Activated naive CD4-positive, alpha-beta T cell treated with anti-CD3 and anti-CD28 coated beads, Interleukin-2, amount 50 U/mL, for 72 hours (primary cell): ENCODE measurements around the gene THSD1. TPM values are rescaled to one million over a fixed set of nuclear protein-coding genes. Genes with fewer than 3 reads are reported as not detected.
"Not testable (repeated sequence)": the region's sequence is repeated elsewhere in the genome, so short reads cannot be mapped to it uniquely, and the experiment has no call there.

Source experiments
- ATAC-seq, 2 donors: fragments of 150-1000 bp; cut with Tn5 transposase; 2 replicates each; pipeline ENCODE4 v1.10.0; 2021; ENCODE audit warnings: mild to moderate bottlenecking in 2 of 2, moderate library complexity in 2 of 2
- DNase-seq, 2 donors: peaks; one replicate each; pipeline ENCODE4 v3.0.0; 2021 to 2022; ENCODE audit warnings: low spot score in 2 of 2
- H3K27ac Mint-ChIP-seq, 2 donors: one replicate each; pipeline ENCODE4 v1.8.0; 2022; ENCODE audit warnings: mild to moderate bottlenecking in 2 of 2, mixed read lengths in 2 of 2
- H3K36me3 Mint-ChIP-seq, 2 donors: one replicate each; pipeline ENCODE4 v1.8.0; 2022; ENCODE audit warnings: mixed read lengths in 2 of 2
- H3K9me3 Mint-ChIP-seq, 2 donors: one replicate each; pipeline ENCODE4 v1.8.0; 2022; ENCODE audit warnings: mixed read lengths in 2 of 2
- total RNA-seq, 2 donors: library from RNA; stranded (reverse); gene quantifications; one replicate each; pipeline ENCODE4 v1.2.3, GENCODE V29; 2022

Gene THSD1
- total RNA-seq, 2 donors from 2014 or later: 0.09 to 0.19 TPM

- no peak for DNase-seq
- no peak for ATAC-seq
- H3K9me3 Mint-ChIP-seq: no peaks in the 10 kb centered on the region
- H3K27ac Mint-ChIP-seq: no peak overlapping the region
- H3K36me3 Mint-ChIP-seq: peaks cover 5 to 6% of the 10 kb centered on the region in 2 donors
These were observed 22.3 kb upstream of the THSD1 start for GRCh38 chr13:52428295-52428694.

DNA sequence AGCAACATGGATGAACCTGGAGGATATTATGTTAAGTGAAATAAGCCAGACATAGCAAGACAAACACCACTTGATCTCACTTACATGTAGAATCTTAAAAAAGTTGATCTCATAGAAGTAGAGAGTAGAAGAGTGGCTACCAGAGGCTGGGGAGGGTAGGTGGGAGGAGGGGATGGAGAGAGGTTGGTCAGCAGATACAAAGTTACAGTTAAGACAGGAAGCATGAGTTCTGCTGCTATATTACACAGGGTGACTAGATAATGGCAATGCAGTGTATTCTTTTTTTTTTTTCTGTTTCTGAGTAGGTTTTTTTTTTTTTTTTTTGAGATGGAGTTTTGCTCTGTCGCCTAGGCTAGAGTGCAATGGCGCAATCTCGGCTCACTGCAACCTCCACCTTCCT lies 15.2 kb upstream of the THSD1 start:
- Mint-ChIP-seq H3K36me3 (peaks cover 12 to 14% of the 10 kb centered on the region in 2 donors), H3K9me3 (no peaks in the 10 kb centered on the region), H3K27ac (no peak overlapping the region)
- ATAC-seq: no peak
- no peak for DNase-seq

DNA sequence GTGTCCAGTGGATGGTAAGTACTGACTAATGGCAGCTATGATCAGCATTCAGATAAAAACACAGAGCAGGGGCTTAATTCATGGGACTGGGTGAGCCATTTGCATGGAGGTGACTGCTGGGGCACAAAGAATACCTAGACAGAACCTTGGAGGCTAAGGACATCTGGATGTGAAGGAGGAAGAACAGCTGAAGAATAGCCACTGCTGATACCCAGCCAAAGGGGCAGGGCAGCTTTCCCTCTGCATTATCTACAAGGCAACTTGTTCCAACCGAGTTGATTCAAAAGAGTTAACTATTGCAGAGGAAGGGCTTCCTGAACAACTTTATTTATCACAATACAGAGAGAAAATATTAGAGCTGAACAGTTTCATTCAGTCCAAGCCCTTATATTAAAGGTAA lies 13.1 kb upstream of the THSD1 start:
- no peak for ATAC-seq
- no peak for DNase-seq
- no peaks in the 10 kb centered on the region for H3K9me3 Mint-ChIP-seq

GRCh38 chr13:52414963-52415362 lies 9.0 kb upstream of the THSD1 start:
- Mint-ChIP-seq H3K27ac (peak overlapping the region in 1 of 2 donors; percentile 10), H3K36me3 (peaks cover 4 to 5% of the 10 kb centered on the region in 2 donors), H3K9me3 (no peaks in the 10 kb centered on the region)
- DNase-seq: no peak
- no peak for ATAC-seq

More for the DNA sequence above, 13.1 kb upstream of the THSD1 start:
- peaks cover 10 to 12% of the 10 kb centered on the region in 2 donors for H3K36me3 Mint-ChIP-seq
- H3K27ac Mint-ChIP-seq: no peak overlapping the region

- ATAC-seq (no peak), DNase-seq (no peak)
- H3K9me3 Mint-ChIP-seq: no peaks in the 10 kb centered on the region
- H3K27ac Mint-ChIP-seq: no peak overlapping the region
- peaks cover 0 to 4% of the 10 kb centered on the region in 2 donors for H3K36me3 Mint-ChIP-seq
These were observed 8.1 kb upstream of the THSD1 start for GRCh38 chr13:52414051-52414450.

DNA sequence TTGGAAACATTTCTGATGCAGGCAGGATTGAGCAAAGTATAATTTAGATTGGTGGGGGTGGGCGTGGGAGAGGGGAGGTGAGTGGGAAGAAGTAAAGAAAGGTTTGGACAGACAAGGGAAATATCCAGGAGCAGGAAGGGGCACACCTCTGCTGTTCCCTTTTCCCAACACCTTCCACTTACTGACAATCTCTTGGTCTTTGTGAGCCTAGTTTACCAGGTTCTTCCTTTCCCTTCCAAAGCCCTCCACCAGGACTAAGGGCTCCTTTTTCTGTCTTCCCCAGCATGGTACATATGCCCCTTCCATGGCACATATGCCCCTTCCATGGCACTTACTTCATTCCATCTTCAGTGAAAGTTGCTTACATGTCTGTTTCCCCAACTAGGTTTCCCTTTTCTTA lies 6.2 kb upstream of the THSD1 start:
- DNase-seq (no peak), ATAC-seq (no peak)
- Mint-ChIP-seq H3K36me3 (no peaks in the 10 kb centered on the region), H3K27ac (no peak overlapping the region), H3K9me3 (no peaks in the 10 kb centered on the region)

DNA sequence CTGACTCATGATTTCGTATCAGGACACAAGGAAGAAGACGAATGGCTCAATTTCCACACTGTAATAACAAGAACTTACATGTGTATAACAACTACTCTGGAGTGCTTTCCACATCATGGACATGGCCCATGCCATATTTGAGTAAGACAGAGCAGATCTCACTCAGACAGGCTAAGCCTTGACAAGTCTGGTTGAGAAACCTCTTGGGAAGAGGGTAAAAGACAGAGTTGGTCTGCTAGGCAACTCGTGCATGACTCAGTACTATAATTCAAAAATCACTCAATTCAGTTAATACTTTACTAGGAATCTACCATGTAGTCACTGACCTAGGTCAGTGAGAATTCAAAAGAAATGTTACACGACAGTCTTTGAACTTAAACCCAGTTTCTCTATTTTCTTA lies 5.7 kb upstream of the THSD1 start:
- H3K27ac Mint-ChIP-seq: no peak overlapping the region
- DNase-seq (no peak), ATAC-seq (peak; percentile 58 to 96)
- peaks cover 2 to 3% of the 10 kb centered on the region in 2 donors for H3K36me3 Mint-ChIP-seq
- no peaks in the 10 kb centered on the region for H3K9me3 Mint-ChIP-seq

- ATAC-seq, H3K36me3 Mint-ChIP-seq, DNase-seq, H3K27ac Mint-ChIP-seq, H3K9me3 Mint-ChIP-seq: not testable (repeated sequence)
These were observed 2.2 kb upstream of the THSD1 start for GRCh38 chr13:52408071-52408658.

GRCh38 chr13:52407436-52407835 lies 1.5 kb upstream of the THSD1 start:
- H3K36me3 Mint-ChIP-seq, H3K27ac Mint-ChIP-seq, DNase-seq, ATAC-seq, H3K9me3 Mint-ChIP-seq: not testable (repeated sequence)

DNA sequence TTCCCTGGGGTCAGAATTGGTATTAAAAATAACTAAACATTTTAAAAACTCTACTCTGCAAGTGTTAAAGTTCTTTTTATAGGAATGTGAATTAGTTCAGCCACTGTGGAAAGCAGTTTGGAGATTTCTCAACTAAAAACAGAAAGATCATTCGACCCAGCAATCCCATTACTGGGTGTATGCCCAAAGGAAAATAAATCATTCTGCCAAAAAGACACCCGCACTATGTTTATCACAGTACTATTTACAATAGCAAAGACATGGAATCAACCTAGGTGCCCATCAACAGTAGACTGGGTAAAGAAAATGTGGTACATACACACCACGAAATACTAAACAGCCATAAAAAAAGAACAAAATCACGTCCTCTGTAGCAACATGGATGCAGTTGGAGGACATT lies 657 bp upstream of the THSD1 start:
- Mint-ChIP-seq H3K9me3 (no peaks in the 10 kb centered on the region), H3K36me3 (peaks cover 5 to 6% of the 10 kb centered on the region in 2 donors), H3K27ac (peak overlapping the region in 1 of 2 donors; percentile 44)
- DNase-seq: no peak
- no peak for ATAC-seq

DNA sequence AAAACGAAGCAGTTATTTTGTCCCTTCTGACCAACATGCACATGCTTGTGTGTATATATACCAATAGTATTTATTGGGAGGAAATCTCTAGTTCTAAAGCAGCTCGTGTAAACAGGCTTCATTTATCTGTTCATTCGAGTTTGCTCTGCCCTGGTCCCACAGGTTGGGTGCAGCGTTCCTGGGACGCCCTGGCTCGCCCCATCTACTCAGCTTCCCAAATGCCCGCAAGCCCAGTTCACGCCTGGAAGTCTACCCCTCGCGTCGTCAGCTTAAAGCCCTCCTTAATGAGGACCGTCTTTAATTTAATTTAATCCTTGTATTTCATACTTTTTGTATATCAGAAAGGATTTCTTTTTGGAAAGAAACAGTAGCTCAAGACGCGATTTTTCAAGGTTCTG lies 604 bp downstream of the THSD1 start:
- DNase-seq (no peak), ATAC-seq (no peak)
- no peaks in the 10 kb centered on the region for H3K9me3 Mint-ChIP-seq
- peaks cover 5 to 6% of the 10 kb centered on the region in 2 donors for H3K36me3 Mint-ChIP-seq
- H3K27ac Mint-ChIP-seq: no peak overlapping the region

DNA sequence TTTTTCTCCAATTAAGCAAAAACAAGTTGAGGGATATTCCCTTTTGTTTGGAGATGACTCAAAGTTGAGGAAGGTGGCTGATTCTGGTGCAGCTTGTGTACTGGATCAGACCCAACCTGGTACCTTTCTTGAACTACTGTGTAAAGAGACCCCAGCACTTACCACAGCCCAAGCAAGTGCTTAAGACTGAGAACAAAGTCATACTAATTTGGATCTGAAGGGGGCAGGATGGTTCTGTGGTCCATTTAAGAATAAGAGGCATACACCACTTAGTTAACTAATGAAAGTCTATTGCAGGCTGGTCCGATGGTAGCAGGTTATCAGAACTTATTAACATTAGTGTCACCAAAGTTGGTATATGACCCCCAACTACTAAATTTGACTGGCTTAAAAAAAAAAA lies 6.3 kb downstream of the THSD1 start:
- no peaks in the 10 kb centered on the region for H3K9me3 Mint-ChIP-seq
- H3K27ac Mint-ChIP-seq: no peak overlapping the region
- H3K36me3 Mint-ChIP-seq: no peaks in the 10 kb centered on the region
- ATAC-seq (peak in 1 of 2 donors; percentile 44), DNase-seq (no peak)

GRCh38 chr13:52399046-52399445 lies 6.9 kb downstream of the THSD1 start:
- ATAC-seq (no peak), DNase-seq (no peak)
- Mint-ChIP-seq H3K9me3 (no peaks in the 10 kb centered on the region), H3K27ac (no peak overlapping the region), H3K36me3 (no peaks in the 10 kb centered on the region)

DNA sequence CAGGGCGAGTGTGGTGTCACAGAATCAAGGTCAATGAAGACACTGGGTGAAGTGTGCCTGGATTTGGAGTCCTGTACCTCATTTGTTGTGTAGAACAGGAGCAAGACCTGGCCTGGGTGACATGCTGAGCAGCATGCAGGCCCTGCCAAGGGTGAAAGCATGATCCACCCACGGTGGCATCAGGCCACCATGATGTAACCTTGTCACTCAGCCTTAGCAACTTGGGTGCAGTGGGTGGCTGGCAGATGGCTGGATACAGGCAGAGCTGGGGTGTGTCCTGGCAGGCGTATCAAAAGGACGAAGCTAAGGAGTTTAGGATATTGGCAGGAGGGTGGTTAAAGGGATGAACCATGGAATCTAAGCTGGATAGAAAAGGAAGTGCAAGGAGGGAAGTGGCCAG lies 10.3 kb downstream of the THSD1 start:
- H3K27ac Mint-ChIP-seq: no peak overlapping the region

GRCh38 chr13:52394586-52394985 lies 11.4 kb downstream of the THSD1 start:
- no peak overlapping the region for H3K27ac Mint-ChIP-seq
- DNase-seq (no peak), ATAC-seq (no peak)
- no peaks in the 10 kb centered on the region for H3K9me3 Mint-ChIP-seq
- H3K36me3 Mint-ChIP-seq: no peaks in the 10 kb centered on the region

More for the DNA sequence above, 10.3 kb downstream of the THSD1 start:
- ATAC-seq (no peak), DNase-seq (no peak)
- Mint-ChIP-seq H3K9me3 (no peaks in the 10 kb centered on the region), H3K36me3 (no peaks in the 10 kb centered on the region)

DNA sequence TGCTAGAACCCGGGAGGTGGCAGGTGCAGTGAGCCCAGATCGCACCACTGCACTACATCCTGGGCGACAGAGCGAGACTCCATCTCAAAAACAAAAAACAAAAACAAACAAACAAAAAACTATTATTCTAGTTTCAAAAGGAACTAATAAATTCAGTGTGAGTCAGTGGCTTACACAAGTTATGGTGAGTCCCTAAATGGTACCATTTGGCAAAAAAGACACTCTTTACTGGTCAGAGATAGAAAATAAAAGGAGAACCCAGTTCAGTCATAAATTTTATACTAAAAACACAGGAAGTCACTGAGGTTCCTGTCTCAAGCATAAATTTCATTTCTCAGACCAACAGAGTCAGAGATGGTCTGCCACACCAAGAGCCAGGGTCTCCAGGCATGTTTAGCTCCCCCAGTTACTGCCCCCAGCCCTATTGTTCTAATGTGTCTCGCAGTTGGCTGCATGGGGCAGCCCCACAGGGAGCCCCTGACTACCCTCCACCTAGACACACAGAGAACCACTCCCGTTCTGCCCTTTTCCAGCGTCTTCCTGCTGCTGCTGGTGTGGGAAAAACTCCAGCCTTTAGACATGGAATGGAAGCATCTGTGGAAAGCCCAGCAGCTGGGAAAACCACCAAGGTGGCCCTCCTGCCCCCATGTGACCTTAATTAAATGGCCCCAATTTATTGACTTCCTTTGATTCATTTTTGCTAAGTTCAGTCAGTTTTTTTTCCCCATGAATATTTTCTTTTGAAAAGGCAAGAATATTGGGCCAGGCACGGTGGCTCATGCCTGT lies 12.2 kb downstream of the THSD1 start:
- ATAC-seq (no peak), DNase-seq (no peak)
- H3K9me3 Mint-ChIP-seq: no peaks in the 10 kb centered on the region
- peak overlapping the region in 1 of 2 donors; percentile 37 for H3K27ac Mint-ChIP-seq
- no peaks in the 10 kb centered on the region for H3K36me3 Mint-ChIP-seq

- Mint-ChIP-seq H3K36me3 (no peaks in the 10 kb centered on the region), H3K9me3 (no peaks in the 10 kb centered on the region), H3K27ac (no peak overlapping the region)
- ATAC-seq: no peak
- DNase-seq: no peak
These were observed 18.3 kb downstream of the THSD1 start for GRCh38 chr13:52387721-52388120.

GRCh38 chr13:52385870-52386269 lies 20.1 kb downstream of the THSD1 start:
- DNase-seq: no peak
- no peak for ATAC-seq
- no peaks in the 10 kb centered on the region for H3K36me3 Mint-ChIP-seq
- no peaks in the 10 kb centered on the region for H3K9me3 Mint-ChIP-seq
- H3K27ac Mint-ChIP-seq: no peak overlapping the region
